OCI-LY3 (cell line): ENCODE data around the gene KCNIP1.

Experiments
- H2AFZ ChIP-seq: fragments of 200-600, 300-600 bp; shearing (Covaris generic); 2 replicates; pipeline ENCODE4 v1.6.0; 2014; ENCODE audit warnings: antibody characterized with exemption, low read depth, low read length
- H3K27ac ChIP-seq: fragments of 200-600, 300-600 bp; sonication (generic); 2 replicates; pipeline ENCODE4 v1.5.1; 2014; ENCODE audit warnings: mild to moderate bottlenecking, low read length, moderate library complexity, mixed read lengths
- H3K27me3 ChIP-seq: fragments of 200-600, 300-600 bp; sonication (generic); 2 replicates; pipeline ENCODE4 v1.6.1; 2014; ENCODE audit warnings: low read depth, low read length, mixed read lengths
- H3K36me3 ChIP-seq: fragments of 200-600, 300-600 bp; sonication (generic); replicated peaks from 2 replicates; pipeline ENCODE3; 2014; ENCODE audit warnings: low read depth, low read length, mixed read lengths
- H3K4me1 ChIP-seq: fragments of 300-600, 200-600 bp; sonication (generic); 2 replicates; pipeline ENCODE4 v1.6.1; 2014; ENCODE audit warnings: low read length, mixed read lengths
- H3K4me2 ChIP-seq: fragments of 200-600, 300-600 bp; sonication (generic); 2 replicates; pipeline ENCODE4 v1.6.1; 2014; ENCODE audit warnings: low read length, mixed read lengths
- H3K4me3 ChIP-seq: fragments of 300-600, 200-600 bp; sonication (generic); 2 replicates; pipeline ENCODE4 v1.5.1; 2014; ENCODE audit warnings: antibody characterized with exemption, mild to moderate bottlenecking, low read length, moderate library complexity
- H3K79me2 ChIP-seq: fragments of 300-600, 200-600 bp; shearing (Covaris generic); 2 replicates; pipeline ENCODE4 v1.6.1; 2014; ENCODE audit warnings: mild to moderate bottlenecking, low read length, mixed read lengths
- H3K9ac ChIP-seq: fragments of 300-600, 200-600 bp; shearing (Covaris generic); 2 replicates; pipeline ENCODE4 v1.6.0; 2014; ENCODE audit warnings: mild to moderate bottlenecking, low read length, moderate library complexity
- H3K9me3 ChIP-seq: fragments of 200-600, 300-600 bp; shearing (Covaris generic); 2 replicates; pipeline ENCODE4 v1.6.1; 2014; ENCODE audit warnings: low read length, mixed read lengths; ENCODE audit not compliant: insufficient read depth
- H4K20me1 ChIP-seq: fragments of 200-600, 300-600 bp; sonication (generic); 2 replicates; pipeline ENCODE4 v1.6.1; 2016; ENCODE audit warnings: low read length, mixed read lengths; ENCODE audit not compliant: insufficient read depth
- EZH2phosphoT487 ChIP-seq: fragments of 200-600 bp; shearing (Covaris generic); IDR thresholded peaks from 2 replicates; pipeline ENCODE4 v1.6.1; 2018; ENCODE audit warnings: antibody characterized with exemption, mixed run types, low read depth
- TF ChIP-seq, protein P1 (sequence below): fragments of 200-600, 300-600 bp; sonication (generic); IDR thresholded peaks from 2 replicates; pipeline ENCODE4 v1.5.1; 2014; ENCODE audit warnings: antibody characterized with exemption, low read length, low read depth

KCNIP1 gene

DNA sequence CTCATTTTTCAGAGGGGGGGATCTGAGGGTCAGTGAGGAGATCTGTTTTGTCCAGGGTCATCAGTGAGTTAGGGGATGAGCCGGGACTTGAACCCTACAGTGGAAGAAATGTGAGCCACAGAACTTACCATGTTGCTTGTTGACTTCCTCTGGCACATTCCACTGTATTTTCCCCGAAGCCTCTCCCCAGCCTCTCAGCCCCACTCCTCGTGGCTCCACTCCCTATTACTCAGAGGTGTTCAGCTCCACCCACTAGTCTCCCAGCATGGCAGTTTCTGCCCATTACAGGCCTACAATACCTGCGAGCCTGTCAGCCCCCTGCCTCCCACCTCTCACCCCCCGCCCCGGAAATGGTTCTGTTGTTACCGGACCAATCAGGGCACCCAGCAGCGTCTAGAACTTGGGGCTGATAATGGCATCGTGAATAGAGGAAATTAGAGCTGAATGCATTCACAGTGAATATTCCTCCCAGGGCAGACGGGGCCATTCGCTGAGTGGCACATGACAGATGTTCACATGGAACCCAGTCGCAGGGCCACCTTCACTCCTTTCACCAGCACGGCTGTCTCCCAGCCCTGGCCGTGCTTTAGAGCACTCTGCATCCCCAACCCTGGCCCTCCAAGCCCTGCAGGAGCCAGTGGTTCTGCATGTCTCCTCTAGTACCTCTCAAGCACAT, 81.6 kb downstream of the KCNIP1 start:
- Histone ChIP-seq H4K20me1 (no peaks in the 10 kb centered on the region), H3K27me3 (peaks cover 12% of the 10 kb centered on the region), H3K4me2 (no peak overlapping the region), H3K4me1 (no peaks in the 10 kb centered on the region), H3K79me2 (no peaks in the 10 kb centered on the region), H2AFZ (no peak overlapping the region), H3K9me3 (peaks cover 6% of the 10 kb centered on the region; the same call in 1 of the 2 replicates), H3K4me3 (no peak overlapping the region), H3K9ac (no peak overlapping the region), H3K36me3 (peaks cover 10% of the 10 kb centered on the region), H3K27ac (no peak overlapping the region)
- TF ChIP-seq, protein P1, sequence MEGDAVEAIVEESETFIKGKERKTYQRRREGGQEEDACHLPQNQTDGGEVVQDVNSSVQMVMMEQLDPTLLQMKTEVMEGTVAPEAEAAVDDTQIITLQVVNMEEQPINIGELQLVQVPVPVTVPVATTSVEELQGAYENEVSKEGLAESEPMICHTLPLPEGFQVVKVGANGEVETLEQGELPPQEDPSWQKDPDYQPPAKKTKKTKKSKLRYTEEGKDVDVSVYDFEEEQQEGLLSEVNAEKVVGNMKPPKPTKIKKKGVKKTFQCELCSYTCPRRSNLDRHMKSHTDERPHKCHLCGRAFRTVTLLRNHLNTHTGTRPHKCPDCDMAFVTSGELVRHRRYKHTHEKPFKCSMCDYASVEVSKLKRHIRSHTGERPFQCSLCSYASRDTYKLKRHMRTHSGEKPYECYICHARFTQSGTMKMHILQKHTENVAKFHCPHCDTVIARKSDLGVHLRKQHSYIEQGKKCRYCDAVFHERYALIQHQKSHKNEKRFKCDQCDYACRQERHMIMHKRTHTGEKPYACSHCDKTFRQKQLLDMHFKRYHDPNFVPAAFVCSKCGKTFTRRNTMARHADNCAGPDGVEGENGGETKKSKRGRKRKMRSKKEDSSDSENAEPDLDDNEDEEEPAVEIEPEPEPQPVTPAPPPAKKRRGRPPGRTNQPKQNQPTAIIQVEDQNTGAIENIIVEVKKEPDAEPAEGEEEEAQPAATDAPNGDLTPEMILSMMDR = no peak
- TF ChIP-seq EZH2phosphoT487 = no peak

DNA sequence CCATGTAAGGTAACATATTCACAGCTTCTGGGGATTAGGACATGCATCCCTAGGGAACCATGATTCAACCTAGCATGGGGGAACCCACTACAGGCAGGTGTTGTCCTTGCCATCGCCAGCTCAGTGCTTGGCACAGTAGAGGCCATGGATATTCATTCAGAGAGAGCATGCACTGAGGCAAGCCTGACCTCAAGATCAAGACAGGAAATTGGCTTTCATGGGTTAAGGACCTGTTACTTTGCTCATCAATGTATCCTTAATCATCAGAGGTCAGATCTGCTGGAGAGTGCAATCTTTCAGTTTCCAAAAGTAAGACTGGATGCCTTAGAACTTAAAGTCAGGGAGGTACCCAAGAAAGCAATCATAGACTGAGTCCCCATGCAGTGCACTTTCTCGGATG, 84.0 kb downstream of the KCNIP1 start:
- Histone ChIP-seq H3K27ac (no peak overlapping the region), H3K4me2 (no peak overlapping the region), H3K9ac (no peak overlapping the region), H3K27me3 (peaks cover 12% of the 10 kb centered on the region), H4K20me1 (no peaks in the 10 kb centered on the region), H3K4me1 (no peaks in the 10 kb centered on the region), H3K4me3 (no peak overlapping the region), H3K79me2 (no peaks in the 10 kb centered on the region), H2AFZ (no peak overlapping the region), H3K9me3 (no peaks in the 10 kb centered on the region), H3K36me3 (no peaks in the 10 kb centered on the region)
- TF ChIP-seq, protein P1 = no peak
- no peak for TF ChIP-seq EZH2phosphoT487

DNA sequence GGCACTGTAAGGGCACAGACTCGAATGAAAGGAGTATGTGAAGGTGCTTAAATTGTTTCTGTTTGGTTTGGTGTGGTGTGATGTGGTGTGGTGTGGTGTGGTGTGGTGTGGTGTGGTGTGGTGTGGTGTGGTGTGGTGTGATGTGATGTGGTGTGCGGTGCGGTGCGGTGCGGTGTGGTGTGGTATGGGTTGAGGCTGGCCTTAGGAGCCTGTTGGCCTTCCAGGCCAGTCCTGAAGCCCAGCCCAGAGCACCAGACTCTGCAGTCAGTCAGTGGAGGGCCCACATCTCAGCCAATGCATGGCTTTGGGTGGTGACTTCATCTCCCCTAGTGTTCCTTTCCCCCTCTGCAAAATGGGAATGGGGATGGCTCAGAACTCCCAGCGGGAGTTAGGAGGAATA, 85.8 kb downstream of the KCNIP1 start:
- H3K9me3 ChIP-seq = no peaks in the 10 kb centered on the region
- H3K36me3 ChIP-seq = no peaks in the 10 kb centered on the region
- H3K79me2 ChIP-seq = no peaks in the 10 kb centered on the region
- no peak overlapping the region for H3K9ac ChIP-seq
- H3K4me1 ChIP-seq = no peaks in the 10 kb centered on the region
- H3K4me2 ChIP-seq = no peak overlapping the region
- no peak for TF ChIP-seq EZH2phosphoT487
- TF ChIP-seq, protein P1 = no peak
- no peak overlapping the region for H2AFZ ChIP-seq
- no peaks in the 10 kb centered on the region for H4K20me1 ChIP-seq
- H3K27ac ChIP-seq = no peak overlapping the region
- no peak overlapping the region for H3K4me3 ChIP-seq
- H3K27me3 ChIP-seq = peaks cover 5% of the 10 kb centered on the region

DNA sequence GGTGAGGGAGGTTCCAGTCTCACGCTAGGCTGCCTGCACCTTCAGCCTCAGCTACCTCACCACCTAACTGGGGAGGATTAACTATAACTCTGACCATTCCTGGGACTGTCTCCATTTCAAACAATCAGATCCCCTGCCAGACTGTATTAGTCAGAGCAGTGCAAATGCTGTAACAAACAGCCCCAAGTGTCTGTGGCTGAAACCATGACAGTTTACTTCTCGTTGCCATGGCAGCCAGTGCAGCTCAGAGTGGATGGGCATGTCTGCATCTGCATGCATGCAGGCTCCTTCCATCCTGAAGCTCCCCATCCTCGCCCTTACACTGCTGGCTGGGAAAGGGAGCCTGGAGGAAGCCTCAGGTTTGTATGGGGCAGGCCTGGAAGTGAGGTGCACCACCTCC, 86.7 kb downstream of the KCNIP1 start:
- Histone ChIP-seq H2AFZ (no peak overlapping the region), H3K27ac (no peak overlapping the region)
- no peak for TF ChIP-seq EZH2phosphoT487
- TF ChIP-seq, protein P1 = no peak

More for the DNA sequence above, 86.7 kb downstream of the KCNIP1 start:
- Histone ChIP-seq H4K20me1 (no peaks in the 10 kb centered on the region), H3K9me3 (no peaks in the 10 kb centered on the region), H3K4me3 (no peak overlapping the region), H3K79me2 (no peaks in the 10 kb centered on the region), H3K36me3 (no peaks in the 10 kb centered on the region), H3K9ac (no peak overlapping the region), H3K27me3 (peaks cover 8% of the 10 kb centered on the region), H3K4me1 (no peaks in the 10 kb centered on the region), H3K4me2 (no peak overlapping the region)
